Measurements from ENCODE around the gene HRC.

Gene HRC

GRCh38 chr19:49113762-49114629 is 41.2 kb downstream of the HRC start, which contains the start of gene LIN7B:
LIN7B (plus strand) TSS chr19:49114370; CDS start chr19:49114405, 35 bp downstream.
- DNase-seq = peak; percentile 83 to 89

GRCh38 chr19:49111218-49111998 is 43.8 kb downstream of the HRC start:
- DNase-seq = no peak

GRCh38 chr19:49110567-49110966 is 44.6 kb downstream of the HRC start:
- no peak for DNase-seq

GRCh38 chr19:49109569-49110233 is 45.5 kb downstream of the HRC start:
- no peak for DNase-seq

- DNase-seq = no peak
These were observed 46.1 kb downstream of the HRC start for GRCh38 chr19:49109051-49109450.

- DNase-seq = no peak
These were observed 47.4 kb downstream of the HRC start for GRCh38 chr19:49107625-49108459.

GRCh38 chr19:49106648-49107135 is 48.5 kb downstream of the HRC start:
- DNase-seq = peak; percentile 81 to 84

GRCh38 chr19:49104229-49104864 is 50.8 kb downstream of the HRC start:
- DNase-seq = no peak

GRCh38 chr19:49103331-49104085 is 51.7 kb downstream of the HRC start:
- DNase-seq = no peak

- no peak for DNase-seq
These were observed 52.9 kb downstream of the HRC start for GRCh38 chr19:49102303-49102702.

Data from activated T-cell treated with anti-CD3 and anti-CD28 coated beads, Interleukin-2, amount 50 U/mL, for 48 hours (primary cell).